H9 (cell line): ENCODE results near the gene MRC1. TPM values are rescaled to one million over a fixed set of nuclear protein-coding genes. Genes with fewer than 3 reads are reported as not detected.

Experiments
- DNase-seq: peaks from one replicate; pipeline ENCODE4 v3.0.0-alpha.2; 2017
- H2AFZ ChIP-seq: one replicate; pipeline ENCODE4 v1.6.1; 2013; ENCODE audit warnings: mild to moderate bottlenecking, low read length, control low read depth, moderate library complexity
- H2AK5ac ChIP-seq: 2 replicates; pipeline ENCODE4 v1.6.1; 2013; ENCODE audit warnings: low read length, control low read depth, mixed read lengths; ENCODE audit not compliant: insufficient read length
- H2BK120ac ChIP-seq: one replicate; pipeline ENCODE4 v1.6.1; 2013; ENCODE audit warnings: low read depth, mild to moderate bottlenecking, low read length, control low read depth, inconsistent platforms; ENCODE audit not compliant: poor library complexity, severe bottlenecking
- H2BK12ac ChIP-seq: 2 replicates; pipeline ENCODE4 v1.6.1; 2013; ENCODE audit warnings: low read length, control low read depth, mixed read lengths, low read depth; ENCODE audit not compliant: insufficient read length
- H2BK15ac ChIP-seq: 2 replicates; pipeline ENCODE4 v1.6.1; 2013; ENCODE audit warnings: low read depth, low read length, control low read depth
- H2BK20ac ChIP-seq: one replicate; pipeline ENCODE4 v1.6.1; 2013; ENCODE audit warnings: low read depth, mild to moderate bottlenecking, low read length, control low read depth, inconsistent platforms; ENCODE audit not compliant: poor library complexity, severe bottlenecking
- H2BK5ac ChIP-seq: 2 replicates; pipeline ENCODE4 v1.6.1; 2013; ENCODE audit warnings: low read length, control low read depth, mixed read lengths; ENCODE audit not compliant: insufficient read length
- H3K14ac ChIP-seq: 2 replicates; pipeline ENCODE4 v1.6.1; 2013; ENCODE audit warnings: low read length, control low read depth; ENCODE audit not compliant: insufficient read depth
- H3K18ac ChIP-seq: 2 replicates; pipeline ENCODE4 v1.6.1; 2013; ENCODE audit warnings: low read depth, mild to moderate bottlenecking, mixed read lengths, low read length, control low read depth; ENCODE audit not compliant: insufficient read length
- H3K23ac ChIP-seq: 2 replicates; pipeline ENCODE4 v1.6.1; 2013; ENCODE audit warnings: low read length, control low read depth, mixed read lengths, low read depth; ENCODE audit not compliant: insufficient read length
- H3K23me2 ChIP-seq: 2 replicates; pipeline ENCODE4 v1.6.1; 2013; ENCODE audit warnings: low read depth, mild to moderate bottlenecking, mixed read lengths, low read length, control low read depth; ENCODE audit not compliant: insufficient read length, poor library complexity, severe bottlenecking
- H3K27ac ChIP-seq: 2 replicates; pipeline ENCODE4 v1.5.1; 2013; ENCODE audit warnings: low read length, control low read depth, mixed read lengths, low read depth; ENCODE audit not compliant: insufficient read length
- H3K27me3 ChIP-seq: 2 replicates; pipeline ENCODE4 v1.6.1; 2013; ENCODE audit warnings: low read length, control low read depth, inconsistent platforms; ENCODE audit not compliant: insufficient read depth
- H3K4ac ChIP-seq: 2 replicates; pipeline ENCODE4 v1.6.1; 2013; ENCODE audit warnings: low read depth, mild to moderate bottlenecking, control low read depth, inconsistent platforms, low read length, moderate library complexity
- H3K4me1 ChIP-seq: 2 replicates; pipeline ENCODE4 v1.6.1; 2013; ENCODE audit warnings: low read length, control low read depth, inconsistent platforms; ENCODE audit not compliant: insufficient read depth
- H3K4me2 ChIP-seq: 2 replicates; pipeline ENCODE4 v1.6.1; 2013; ENCODE audit warnings: low read length, control low read depth, mixed read lengths; ENCODE audit not compliant: insufficient read length, insufficient read depth
- H3K56ac ChIP-seq: 2 replicates; pipeline ENCODE4 v1.6.1; 2013; ENCODE audit warnings: low read depth, mild to moderate bottlenecking, mixed read lengths, low read length, control low read depth; ENCODE audit not compliant: insufficient read length
- H3K79me1 ChIP-seq: 2 replicates; pipeline ENCODE4 v1.6.1; 2013; ENCODE audit warnings: low read depth, mild to moderate bottlenecking, moderate library complexity, low read length, control low read depth, inconsistent platforms; ENCODE audit not compliant: insufficient read depth, poor library complexity, severe bottlenecking
- H3K79me2 ChIP-seq: 2 replicates; pipeline ENCODE4 v1.6.1; 2013; ENCODE audit warnings: low read length, control low read depth, inconsistent platforms; ENCODE audit not compliant: insufficient read depth
- H3K9ac ChIP-seq: 2 replicates; pipeline ENCODE4 v1.6.1; 2013; ENCODE audit warnings: low read length, control low read depth, mixed read lengths; ENCODE audit not compliant: insufficient read length; ENCODE audit errors: extremely low read depth
- H3K9me3 ChIP-seq: one replicate; pipeline ENCODE4 v1.6.1; 2013; ENCODE audit warnings: low read depth, low read length, inconsistent platforms; ENCODE audit not compliant: control insufficient read depth
- H3T11ph ChIP-seq: one replicate; pipeline ENCODE4 v1.6.1; 2013; ENCODE audit warnings: mild to moderate bottlenecking, low read length, control low read depth, inconsistent platforms
- H4K20me1 ChIP-seq: one replicate; pipeline ENCODE4 v1.6.1; 2013; ENCODE audit not compliant: control insufficient read depth, insufficient read length, insufficient read depth
- H4K5ac ChIP-seq: 2 replicates; pipeline ENCODE4 v1.6.1; 2013; ENCODE audit warnings: low read depth, mild to moderate bottlenecking, mixed read lengths, low read length, control low read depth; ENCODE audit not compliant: insufficient read length
- H4K8ac ChIP-seq: replicated peaks from 2 replicates; pipeline ENCODE4 v1.6.1; 2013; ENCODE audit warnings: low read length, control low read depth, mixed read lengths, low read depth; ENCODE audit not compliant: insufficient read length
- H4K91ac ChIP-seq: 2 replicates; pipeline ENCODE4 v1.6.1; 2013; ENCODE audit warnings: low read depth, mild to moderate bottlenecking, moderate library complexity, mixed read lengths, low read length, control low read depth; ENCODE audit not compliant: insufficient read length
- H3K27ac Mint-ChIP-seq, 3 experiments: 2 replicates in 2 of 3; 3 replicates in 1 of 3; pipeline ENCODE4 v1.8.0; 2020 to 2021; ENCODE audit warnings: mixed read lengths in 3 of 3, mild to moderate bottlenecking in 1 of 3, moderate library complexity in 1 of 3
- H3K27me3 Mint-ChIP-seq: 2 replicates; pipeline ENCODE4 v1.8.0; 2021; ENCODE audit warnings: low read depth, mild to moderate bottlenecking, moderate library complexity, mixed read lengths
- H3K36me3 Mint-ChIP-seq, 3 experiments: 2 replicates in 2 of 3; 3 replicates in 1 of 3; pipeline ENCODE4 v1.8.0; 2020 to 2021; ENCODE audit warnings: low read depth in 3 of 3, mixed read lengths in 3 of 3; ENCODE audit not compliant: insufficient read depth in 1 of 3
- H3K4me1 Mint-ChIP-seq, 2 experiments: 2 replicates each; pipeline ENCODE4 v1.8.0; 2020; ENCODE audit warnings: mixed read lengths in 2 of 2
- H3K4me3 Mint-ChIP-seq, 2 experiments: 2 replicates in 1 of 2; 3 replicates in 1 of 2; pipeline ENCODE4 v1.8.0; 2020 to 2021; ENCODE audit warnings: mild to moderate bottlenecking in 2 of 2, mixed read lengths in 2 of 2, moderate library complexity in 1 of 2
- H3K9me3 Mint-ChIP-seq, 2 experiments: 2 replicates in 1 of 2; 3 replicates in 1 of 2; pipeline ENCODE4 v1.8.0; 2020; ENCODE audit warnings: mild to moderate bottlenecking in 2 of 2, mixed read lengths in 2 of 2, moderate library complexity in 1 of 2
- WGBS: extraction: QIAGEN DNeasy Blood & Tissue Kit; methylation state at CpG from one replicate; pipeline ENCODE4 v1.1.7; 2013; ENCODE audit warnings: missing lambda C conversion rate, low lambda C conversion rate, mixed read lengths; ENCODE audit not compliant: insufficient read length; ENCODE audit errors: extremely low coverage; 5-methylcytosine and 5-hydroxymethylcytosine counted together
- total RNA-seq: library from RNA; stranded (reverse); gene quantifications from 2 replicates; pipeline ENCODE4 v1.2.1, GENCODE V29; 2021
- TF ChIP-seq, protein P1 (sequence below): fragments of 200-600 bp; sonication (generic); conservative IDR thresholded peaks from 3 replicates; pipeline ENCODE4 v1.8.0; 2021; ENCODE audit warnings: antibody characterized with exemption, mild to moderate bottlenecking

Gene MRC1
- total RNA-seq, 1 experiment from 2014 or later: not detected

DNA sequence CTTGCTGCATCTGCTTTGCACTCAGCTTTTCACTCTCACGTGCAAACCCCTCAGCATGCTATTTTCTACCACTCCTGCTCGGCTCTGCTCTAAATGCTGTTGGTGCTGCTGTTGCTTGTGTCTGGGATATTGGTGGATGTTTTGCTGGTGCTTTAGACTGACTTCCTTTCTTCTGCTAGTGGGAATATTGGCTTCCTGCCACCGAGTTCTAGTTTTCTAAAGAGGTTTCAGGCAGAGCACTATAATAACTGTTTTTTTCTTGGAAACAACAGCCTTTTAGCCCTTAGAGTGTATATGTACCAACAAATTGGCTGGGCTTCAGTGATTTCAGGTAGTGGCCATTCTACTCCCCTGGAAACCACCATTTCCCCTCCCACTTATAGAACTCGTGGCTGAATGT is 29.4 kb upstream of the MRC1 start:
- Mint-ChIP-seq H3K9me3 (no peaks in the 10 kb centered on the region), H3K36me3 (no peaks in the 10 kb centered on the region), H3K4me3 (no peak overlapping the region), H3K27me3 (peaks cover 4% of the 10 kb centered on the region), H3K4me1 (no peaks in the 10 kb centered on the region), H3K27ac (no peak overlapping the region)
- no peak overlapping the region for H4K8ac ChIP-seq
- no peak overlapping the region for H3T11ph ChIP-seq
- no peak overlapping the region for H2AFZ ChIP-seq
- H3K56ac ChIP-seq: no peak overlapping the region
- no peak overlapping the region for H4K5ac ChIP-seq
- H3K79me1 ChIP-seq: no peaks in the 10 kb centered on the region
- WGBS: no CpG with 5 or more reads among the region's 4 CpGs
- H3K79me2 ChIP-seq: no peaks in the 10 kb centered on the region
- H3K9ac ChIP-seq: no peak overlapping the region
- no peak for DNase-seq
- H3K9me3 ChIP-seq: no peaks in the 10 kb centered on the region
- no peak overlapping the region for H2BK5ac ChIP-seq
- TF ChIP-seq, protein P1, sequence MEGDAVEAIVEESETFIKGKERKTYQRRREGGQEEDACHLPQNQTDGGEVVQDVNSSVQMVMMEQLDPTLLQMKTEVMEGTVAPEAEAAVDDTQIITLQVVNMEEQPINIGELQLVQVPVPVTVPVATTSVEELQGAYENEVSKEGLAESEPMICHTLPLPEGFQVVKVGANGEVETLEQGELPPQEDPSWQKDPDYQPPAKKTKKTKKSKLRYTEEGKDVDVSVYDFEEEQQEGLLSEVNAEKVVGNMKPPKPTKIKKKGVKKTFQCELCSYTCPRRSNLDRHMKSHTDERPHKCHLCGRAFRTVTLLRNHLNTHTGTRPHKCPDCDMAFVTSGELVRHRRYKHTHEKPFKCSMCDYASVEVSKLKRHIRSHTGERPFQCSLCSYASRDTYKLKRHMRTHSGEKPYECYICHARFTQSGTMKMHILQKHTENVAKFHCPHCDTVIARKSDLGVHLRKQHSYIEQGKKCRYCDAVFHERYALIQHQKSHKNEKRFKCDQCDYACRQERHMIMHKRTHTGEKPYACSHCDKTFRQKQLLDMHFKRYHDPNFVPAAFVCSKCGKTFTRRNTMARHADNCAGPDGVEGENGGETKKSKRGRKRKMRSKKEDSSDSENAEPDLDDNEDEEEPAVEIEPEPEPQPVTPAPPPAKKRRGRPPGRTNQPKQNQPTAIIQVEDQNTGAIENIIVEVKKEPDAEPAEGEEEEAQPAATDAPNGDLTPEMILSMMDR: no peak
- H2BK120ac ChIP-seq: no peak overlapping the region
- no peaks in the 10 kb centered on the region for H3K27me3 ChIP-seq
- no peak overlapping the region for H2BK20ac ChIP-seq
- no peak overlapping the region for H3K27ac ChIP-seq
- H4K20me1 ChIP-seq: no peaks in the 10 kb centered on the region
- no peak overlapping the region for H3K23ac ChIP-seq
- H3K4ac ChIP-seq: no peak overlapping the region
- no peak overlapping the region for H3K18ac ChIP-seq
- no peaks in the 10 kb centered on the region for H3K4me1 ChIP-seq
- no peaks in the 10 kb centered on the region for H3K23me2 ChIP-seq
- H3K14ac ChIP-seq: no peak overlapping the region
- no peak overlapping the region for H4K91ac ChIP-seq
- no peak overlapping the region for H2AK5ac ChIP-seq
- no peak overlapping the region for H2BK15ac ChIP-seq
- no peak overlapping the region for H3K4me2 ChIP-seq
- H2BK12ac ChIP-seq: no peak overlapping the region
